Placental epithelial cell (primary cell): ENCODE measurements around the gene KY. TPM values are rescaled to one million over a fixed set of nuclear protein-coding genes. Genes with fewer than 3 reads are reported as not detected.

Experiments
- total RNA-seq: library from RNA; depleted of rRNA; stranded (reverse); fragments of >200 nt; gene quantifications from 2 replicates; pipeline ENCODE4 v1.2.3, GENCODE V29; 2012

The KY gene
- not detected in 2 replicates for total RNA-seq

GRCh38 chr3:134650431-134651346 is at the start of gene KY:
TSS of gene KY (minus strand) at chr3:134651022. CDS start at chr3:134650960, 62 bp downstream.

Other genes with a start within 250 kb of the KY start
- 62.9 and 67.5 TPM in 2 replicates for gene ANAPC13, start 165.0 kb downstream of the KY start, total RNA-seq
- 7.9 and 10.6 TPM in 2 replicates for gene CEP63, start 165.0 kb downstream of the KY start, total RNA-seq
- under 0.01 TPM in 2 replicates for gene EPHB1, start 144.2 kb upstream of the KY start, total RNA-seq